HG03060 (cell line): ENCODE measurements around the gene QKI.
"Not testable (repeated sequence)": the region's sequence is repeated elsewhere in the genome, so short reads cannot be mapped to it uniquely, and the experiment has no call there.

Experiments used
- ATAC-seq: cut with Tn5 transposase; IDR thresholded peaks from one replicate; pipeline ENCODE4 v1.9.1; 2021; ENCODE audit warnings: low read depth, moderate number of reproducible peaks; ENCODE audit not compliant: unreplicated experiment

Gene QKI

GRCh38 chr6:163474581-163474980 lies 60.1 kb downstream of the QKI start:
- no peak for ATAC-seq

GRCh38 chr6:163476946-163477345 lies 62.4 kb downstream of the QKI start:
- ATAC-seq: not testable (repeated sequence)

GRCh38 chr6:163483107-163483506 lies 68.6 kb downstream of the QKI start:
- ATAC-seq: no peak

GRCh38 chr6:163485388-163485851 lies 70.9 kb downstream of the QKI start:
- no peak for ATAC-seq

GRCh38 chr6:163486821-163487220 lies 72.3 kb downstream of the QKI start:
- ATAC-seq: no peak

- no peak for ATAC-seq
These were observed 73.1 kb downstream of the QKI start for GRCh38 chr6:163487606-163488005.

GRCh38 chr6:163489584-163489983 lies 75.1 kb downstream of the QKI start:
- ATAC-seq: no peak

GRCh38 chr6:163490826-163491577 lies 76.5 kb downstream of the QKI start:
- no peak for ATAC-seq

- no peak for ATAC-seq
These were observed 77.3 kb downstream of the QKI start for GRCh38 chr6:163491737-163492300.

GRCh38 chr6:163494279-163494727 lies 79.8 kb downstream of the QKI start:
- ATAC-seq: no peak

GRCh38 chr6:163496205-163496604 lies 81.7 kb downstream of the QKI start:
- no peak for ATAC-seq

GRCh38 chr6:163500105-163500504 lies 85.6 kb downstream of the QKI start:
- no peak for ATAC-seq

GRCh38 chr6:163501026-163501425 lies 86.5 kb downstream of the QKI start:
- ATAC-seq: no peak

GRCh38 chr6:163501439-163501838 lies 86.9 kb downstream of the QKI start:
- ATAC-seq: no peak

- no peak for ATAC-seq
These were observed 90.6 kb downstream of the QKI start for GRCh38 chr6:163504984-163505640.

GRCh38 chr6:163507965-163508364 lies 93.4 kb downstream of the QKI start:
- no peak for ATAC-seq

- no peak for ATAC-seq
These were observed 98.5 kb downstream of the QKI start for GRCh38 chr6:163513003-163513402.

- no peak for ATAC-seq
These were observed 99.2 kb downstream of the QKI start for GRCh38 chr6:163513570-163514166.

- no peak for ATAC-seq
These were observed 102.4 kb downstream of the QKI start for GRCh38 chr6:163516908-163517307.

- ATAC-seq: no peak
These were observed 106.4 kb downstream of the QKI start for GRCh38 chr6:163520956-163521355.

- ATAC-seq: no peak
These were observed 107.5 kb downstream of the QKI start for GRCh38 chr6:163522033-163522432.
